Thyroid gland (tissue), 4 donors: ENCODE measurements around the gene UTS2B.

ENCODE experiments used
- CTCF ChIP-seq, 6 experiments: fragments of 200-600 bp in 3 of 6; fragments of 450-650 bp in 3 of 6; sonication (generic) in 3 of 6; IDR thresholded peaks; one replicate each; pipeline ENCODE4 v1.5.1; 2016 to 2019; ENCODE audit warnings: antibody characterized with exemption in 6 of 6, mild to moderate bottlenecking in 2 of 6, inconsistent platforms in 1 of 6, moderate library complexity in 1 of 6
- POLR2A ChIP-seq, 2 donors: fragments of 450-650 bp; IDR thresholded peaks; one replicate each; pipeline ENCODE4 v1.6.1; 2017; ENCODE audit warnings: antibody characterized with exemption in 2 of 2, mild to moderate bottlenecking in 2 of 2, moderate library complexity in 1 of 2

- TF ChIP-seq CTCF (IDR thresholded peaks at IDR 0.05) (no peak), POLR2A (IDR thresholded peaks at IDR 0.05) (no peak)
Observed at GRCh38 chr3:191234216-191234615, 96.1 kb downstream of the UTS2B start.
